ENCODE data around the gene SLC39A8. TPM values are rescaled to one million over a fixed set of nuclear protein-coding genes. Genes with fewer than 3 reads are reported as not detected.

The SLC39A8 gene
- total RNA-seq, 2 donors from 2014 or later, result 64.4 to 76.4 TPM

DNA sequence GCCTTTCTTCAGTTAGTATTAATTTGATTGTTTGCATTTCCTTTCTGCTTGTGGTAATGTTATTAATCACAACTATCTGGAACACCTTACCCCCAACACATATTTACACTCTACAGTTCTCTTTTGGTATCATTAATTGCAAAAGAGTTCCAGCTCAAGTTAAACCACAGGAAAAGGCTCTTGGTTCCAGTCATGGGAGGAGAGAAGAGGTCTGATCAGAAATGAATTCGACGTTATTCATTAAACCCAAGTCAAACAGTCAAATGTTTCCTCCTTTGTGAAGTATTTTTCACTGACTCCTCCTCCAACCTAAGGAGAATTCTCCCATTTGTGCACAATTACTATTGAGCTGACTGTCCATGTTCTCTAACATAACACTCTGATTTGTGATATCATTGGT lies 91.4 kb downstream of the SLC39A8 start:
- Mint-ChIP-seq H3K36me3 (ENCODE audit: low read depth) (peaks cover 3% of the 10 kb centered on the region), H3K27ac (no peak overlapping the region), H3K27me3 (ENCODE audit: insufficient read depth) (no peaks in the 10 kb centered on the region), H3K9me3 (peaks cover 6% of the 10 kb centered on the region), H3K4me1 (peaks cover 6% of the 10 kb centered on the region), H3K4me3 (no peak overlapping the region)
- no peaks in the 10 kb centered on the region for H3K36me3 ChIP-seq (ENCODE audit: control insufficient read depth, insufficient read depth, low read length)
- H3K27me3 ChIP-seq (ENCODE audit: control insufficient read depth, insufficient read depth, low read length, poor library complexity, severe bottlenecking), result no peaks in the 10 kb centered on the region
- H3K9ac ChIP-seq (ENCODE audit: extremely low read depth, low read length, poor library complexity, severe bottlenecking), result no peak overlapping the region
- H3K4me1 ChIP-seq (ENCODE audit: control insufficient read depth, insufficient read depth, low read length), result no peaks in the 10 kb centered on the region
- no peak overlapping the region for H3K27ac ChIP-seq (ENCODE audit: low read depth, low read length)
- TF ChIP-seq CTCF (conservative IDR thresholded peaks at IDR 0.05), result no peak
- WGBS, 2 experiments (ENCODE audit: insufficient coverage in 1 of 2, insufficient read length in 1 of 2), result 85 to 96% methylated on average over 2 of the region's 2 CpGs
- H3K4me3 ChIP-seq (ENCODE audit: low read length), result no peak overlapping the region
- H3K9me3 ChIP-seq (ENCODE audit: control insufficient read depth, low read length), result no peaks in the 10 kb centered on the region
- DNase-seq, result no peak

DNA sequence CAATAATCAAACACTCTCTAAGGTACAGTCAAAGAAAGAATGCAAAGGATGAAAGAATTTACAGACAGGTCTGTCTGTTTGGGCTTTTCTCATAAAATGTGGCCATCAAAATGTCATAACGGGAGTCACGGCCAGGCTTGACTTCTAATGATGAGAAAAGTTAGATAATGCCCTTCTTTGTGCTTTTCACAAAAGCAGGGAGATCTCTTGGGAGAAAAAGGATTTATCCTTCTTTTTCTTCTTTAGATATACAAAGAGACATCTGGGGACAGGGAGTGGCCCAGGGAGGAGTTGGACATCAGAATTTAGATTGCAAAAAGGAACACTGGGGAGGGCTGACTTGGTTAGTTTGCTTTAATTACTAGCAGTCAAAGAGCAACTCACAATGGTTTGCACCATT lies 93.1 kb downstream of the SLC39A8 start:
- Mint-ChIP-seq H3K27ac (no peak overlapping the region), H3K36me3 (ENCODE audit: low read depth) (peaks cover 3% of the 10 kb centered on the region), H3K4me3 (no peak overlapping the region), H3K4me1 (no peaks in the 10 kb centered on the region), H3K9me3 (peaks cover 7% of the 10 kb centered on the region), H3K27me3 (ENCODE audit: insufficient read depth) (no peaks in the 10 kb centered on the region)
- WGBS, 2 experiments (ENCODE audit: insufficient coverage in 1 of 2, insufficient read length in 1 of 2), result 91 to 94% methylated on average over 2 of the region's 2 CpGs
- H3K9me3 ChIP-seq (ENCODE audit: control insufficient read depth, low read length), result no peaks in the 10 kb centered on the region
- no peak overlapping the region for H3K9ac ChIP-seq (ENCODE audit: extremely low read depth, low read length, poor library complexity, severe bottlenecking)
- no peaks in the 10 kb centered on the region for H3K4me1 ChIP-seq (ENCODE audit: control insufficient read depth, insufficient read depth, low read length)
- H3K27me3 ChIP-seq (ENCODE audit: control insufficient read depth, insufficient read depth, low read length, poor library complexity, severe bottlenecking), result no peaks in the 10 kb centered on the region
- no peak overlapping the region for H3K4me3 ChIP-seq (ENCODE audit: low read length)
- no peak for TF ChIP-seq CTCF (conservative IDR thresholded peaks at IDR 0.05)
- no peak for DNase-seq
- no peak overlapping the region for H3K27ac ChIP-seq (ENCODE audit: low read depth, low read length)
- H3K36me3 ChIP-seq (ENCODE audit: control insufficient read depth, insufficient read depth, low read length), result no peaks in the 10 kb centered on the region

GRCh38 chr4:102250341-102250740 lies 94.9 kb downstream of the SLC39A8 start:
- H3K36me3 Mint-ChIP-seq (ENCODE audit: low read depth), result peaks cover 3% of the 10 kb centered on the region
- Histone ChIP-seq H3K27ac (ENCODE audit: low read depth, low read length) (no peak overlapping the region), H3K9ac (ENCODE audit: extremely low read depth, low read length, poor library complexity, severe bottlenecking) (no peak overlapping the region), H3K36me3 (ENCODE audit: control insufficient read depth, insufficient read depth, low read length) (no peaks in the 10 kb centered on the region), H3K9me3 (ENCODE audit: control insufficient read depth, low read length) (no peaks in the 10 kb centered on the region), H3K4me1 (ENCODE audit: control insufficient read depth, insufficient read depth, low read length) (no peaks in the 10 kb centered on the region), H3K27me3 (ENCODE audit: control insufficient read depth, insufficient read depth, low read length, poor library complexity, severe bottlenecking) (no peaks in the 10 kb centered on the region), H3K4me3 (ENCODE audit: low read length) (no peak overlapping the region)
- no peaks in the 10 kb centered on the region for H3K4me1 Mint-ChIP-seq
- peaks cover 13% of the 10 kb centered on the region for H3K9me3 Mint-ChIP-seq
- H3K4me3 Mint-ChIP-seq, result no peak overlapping the region
- TF ChIP-seq CTCF (conservative IDR thresholded peaks at IDR 0.05), result no peak
- no peak overlapping the region for H3K27ac Mint-ChIP-seq
- H3K27me3 Mint-ChIP-seq (ENCODE audit: insufficient read depth), result no peaks in the 10 kb centered on the region
- no peak for DNase-seq
- 78 to 80% methylated on average over 18 to 26 of the region's 26 CpGs for WGBS, 2 experiments (ENCODE audit: insufficient coverage in 1 of 2, insufficient read length in 1 of 2)
